AG04450 (cell line): ENCODE data around the gene CCDC78. TPM values are rescaled to one million over a fixed set of nuclear protein-coding genes. Genes with fewer than 3 reads are reported as not detected.

Experiments used
- CTCF ChIA-PET: fragments of 300-600, 350-600 bp; formaldehyde crosslinking; extraction: SDS; loops from one replicate; lab custom pipeline; 2022; ENCODE audit warnings: antibody characterized with exemption, inconsistent platforms; lab: Charles Lee
- POLR2A ChIA-PET: fragments of 350-600 bp; formaldehyde crosslinking; extraction: SDS; loops from one replicate; lab custom pipeline; 2021; ENCODE audit warnings: antibody characterized with exemption, inconsistent platforms; lab: Yijun Ruan, JAX
- DNase-seq: peaks from one replicate; pipeline ENCODE4 v3.0.0-alpha.2; 2011; ENCODE audit warnings: low read depth, low spot score
- H3K27ac ChIP-seq: one replicate; pipeline ENCODE4 v1.5.1; 2012; ENCODE audit warnings: low read depth, low read length, control low read depth
- H3K27me3 ChIP-seq: one replicate; pipeline ENCODE4 v1.6.0; 2012; ENCODE audit warnings: low read length; ENCODE audit not compliant: control insufficient read depth, insufficient read depth
- H3K4me3 ChIP-seq: 2 replicates; pipeline ENCODE4 v1.5.1; 2011; ENCODE audit warnings: mild to moderate bottlenecking, low read depth, low read length, control low read depth
- H3K9me3 ChIP-seq: 2 replicates; pipeline ENCODE4 v1.5.1; 2012; ENCODE audit warnings: low read length; ENCODE audit not compliant: control insufficient read depth, insufficient read depth
- CTCF ChIP-seq: IDR thresholded peaks from 2 replicates; pipeline ENCODE4 v1.5.1; 2011; ENCODE audit warnings: low read depth, low read length, control low read depth, inconsistent platforms
- polyA plus RNA-seq: library from polyadenylated mRNA; depleted of rRNA; stranded (reverse); fragments of >200 nt; gene quantifications from 2 replicates; pipeline ENCODE4 v1.2.3, GENCODE V29; 2011

Gene CCDC78
- polyA plus RNA-seq, 1 experiment, result 1.1 TPM

- no peaks in the 10 kb centered on the region for H3K27me3 ChIP-seq
- TF ChIP-seq CTCF, result no peak
- peak overlapping the region; percentile 73 for H3K4me3 ChIP-seq
- ChIA-PET CTCF (interaction anchor here (1.0 kb wide), 1 partner anchor 15 kb away, joined by 5 read pairs; no protein-coding TSS in a partner anchor), POLR2A (interaction anchor here (0.6 kb wide), 1 partner anchor 75 kb away, joined by 3 read pairs; no protein-coding TSS in a partner anchor)
- H3K27ac ChIP-seq, result no peak overlapping the region
- H3K9me3 ChIP-seq, result no peaks in the 10 kb centered on the region; the same call in 1 of the 2 replicates
- no peak for DNase-seq
These were observed 1.2 kb upstream of the CCDC78 start for GRCh38 chr16:727291-727977.

DNA sequence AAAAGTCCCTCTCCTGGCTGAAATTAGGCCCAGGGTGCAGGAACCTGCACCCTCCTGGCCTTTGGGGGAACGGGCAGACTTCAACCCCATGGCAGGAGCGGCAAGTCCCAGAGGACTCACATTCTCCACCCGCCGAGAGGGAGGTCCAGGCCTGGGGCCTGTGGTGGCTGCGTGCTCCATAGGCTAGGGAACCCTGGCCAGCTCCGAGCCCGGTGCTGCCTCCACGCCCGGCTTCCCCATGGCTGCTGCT is 130 bp downstream of the CCDC78 start:
- DNase-seq, result no peak
- no peak overlapping the region for H3K4me3 ChIP-seq
- POLR2A ChIA-PET, result interaction anchor here (1.4 kb wide), 1 partner anchor 14 kb away, joined by 6 read pairs; no protein-coding TSS in a partner anchor

GRCh38 chr16:725463-726187 is 618 bp downstream of the CCDC78 start:
- CTCF ChIA-PET, result interaction anchor here (1.4 kb wide), 1 partner anchor 9 kb away, joined by 5 read pairs; no protein-coding TSS in a partner anchor
- Histone ChIP-seq H3K27me3 (no peaks in the 10 kb centered on the region), H3K4me3 (no peak overlapping the region), H3K9me3 (no peaks in the 10 kb centered on the region; the same call in 1 of the 2 replicates), H3K27ac (no peak overlapping the region)
- POLR2A ChIA-PET, result interaction anchor here (1.4 kb wide), 1 partner anchor 13 kb away, joined by 6 read pairs; no protein-coding TSS in a partner anchor
- no peak for DNase-seq
- TF ChIP-seq CTCF, result no peak

More for the DNA sequence above, 130 bp downstream of the CCDC78 start:
- CTCF ChIA-PET, result interaction anchor here (1.4 kb wide), 1 partner anchor 10 kb away, joined by 5 read pairs; no protein-coding TSS in a partner anchor
- Histone ChIP-seq H3K27ac (no peak overlapping the region), H3K27me3 (no peaks in the 10 kb centered on the region), H3K9me3 (no peaks in the 10 kb centered on the region; the same call in 1 of the 2 replicates)
- no peak for TF ChIP-seq CTCF

GRCh38 chr16:725041-725376 is 1.2 kb downstream of the CCDC78 start:
- H3K9me3 ChIP-seq, result no peaks in the 10 kb centered on the region; the same call in 1 of the 2 replicates
- POLR2A ChIA-PET, result interaction anchor here (0.9 kb wide), 1 partner anchor 34 kb away, joined by 5 read pairs; no protein-coding TSS in a partner anchor
- no peak for DNase-seq
- H3K27me3 ChIP-seq, result no peaks in the 10 kb centered on the region
- CTCF ChIA-PET, result interaction anchor here (1.4 kb wide), 1 partner anchor 9 kb away, joined by 5 read pairs; no protein-coding TSS in a partner anchor
- no peak for TF ChIP-seq CTCF
- no peak overlapping the region for H3K4me3 ChIP-seq
- H3K27ac ChIP-seq, result no peak overlapping the region
